Osteoblast (primary cell): ENCODE data around the gene GPR25. TPM values are rescaled to one million over a fixed set of nuclear protein-coding genes. Genes with fewer than 3 reads are reported as not detected.

ENCODE experiments used
- DNase-seq: peaks from one replicate; pipeline ENCODE4 v3.0.0; 2011; ENCODE audit warnings: low spot score, mixed read lengths; ENCODE audit not compliant: insufficient read length; ENCODE audit errors: missing footprints
- H2AFZ ChIP-seq: 2 replicates; pipeline ENCODE4 v1.6.0; 2011; ENCODE audit warnings: mild to moderate bottlenecking, low read length
- H3K27ac ChIP-seq: 2 replicates; pipeline ENCODE4 v1.5.1; 2011; ENCODE audit warnings: mild to moderate bottlenecking, low read depth, low read length, moderate library complexity
- H3K27me3 ChIP-seq: 2 replicates; pipeline ENCODE4 v1.6.0; 2012; ENCODE audit warnings: mild to moderate bottlenecking, control low read depth, inconsistent platforms, low read length, moderate library complexity; ENCODE audit not compliant: insufficient read depth
- H3K36me3 ChIP-seq: 2 replicates; pipeline ENCODE4 v1.5.1; 2011; ENCODE audit warnings: mild to moderate bottlenecking, low read length, control low read depth, moderate library complexity; ENCODE audit not compliant: insufficient read depth
- H3K4me1 ChIP-seq: 2 replicates; pipeline ENCODE4 v1.5.1; 2011; ENCODE audit warnings: mild to moderate bottlenecking, low read length, control low read depth, moderate library complexity; ENCODE audit not compliant: insufficient read depth
- H3K4me2 ChIP-seq: 2 replicates; pipeline ENCODE4 v1.6.0; 2011; ENCODE audit warnings: mild to moderate bottlenecking, low read length; ENCODE audit not compliant: insufficient read depth
- H3K4me3 ChIP-seq: fragments of 200-600 bp; sonication (generic); 3 replicates; pipeline ENCODE4 v1.5.1; 2012; ENCODE audit warnings: mild to moderate bottlenecking, low read length, inconsistent platforms; ENCODE audit not compliant: insufficient read depth
- H3K79me2 ChIP-seq: 2 replicates; pipeline ENCODE4 v1.6.0; 2012; ENCODE audit warnings: mild to moderate bottlenecking, low read length, control low read depth, inconsistent platforms; ENCODE audit not compliant: insufficient read depth
- H3K9me3 ChIP-seq: 2 replicates; pipeline ENCODE4 v1.5.1; 2011; ENCODE audit warnings: low read depth, low read length, control low read depth
- H4K20me1 ChIP-seq: 2 replicates; pipeline ENCODE4 v1.6.0; 2012; ENCODE audit warnings: mild to moderate bottlenecking, low read length, control low read depth; ENCODE audit not compliant: insufficient read depth
- CTCF ChIP-seq: IDR thresholded peaks from 2 replicates; pipeline ENCODE4 v1.5.1; 2011; ENCODE audit warnings: mild to moderate bottlenecking, low read depth, low read length, moderate library complexity; ENCODE audit errors: extremely low read depth
- total RNA-seq: library from RNA; depleted of rRNA; stranded (reverse); fragments of >200 nt; gene quantifications from 2 replicates; pipeline ENCODE4 v1.2.3, GENCODE V29; 2012

GPR25 gene
- total RNA-seq, 1 donor: not detected

GRCh38 chr1:200918006-200918405, 45.2 kb downstream of the GPR25 start:
- Histone ChIP-seq H3K4me1 (no peaks in the 10 kb centered on the region), H2AFZ (no peak overlapping the region), H4K20me1 (no peaks in the 10 kb centered on the region), H3K79me2 (no peaks in the 10 kb centered on the region), H3K27ac (no peak overlapping the region), H3K27me3 (peaks cover 13% of the 10 kb centered on the region), H3K4me2 (no peak overlapping the region), H3K4me3 (no peak overlapping the region), H3K9me3 (no peaks in the 10 kb centered on the region), H3K36me3 (no peaks in the 10 kb centered on the region)
- TF ChIP-seq CTCF: no peak
- no peak for DNase-seq

GRCh38 chr1:200919386-200919785, 46.6 kb downstream of the GPR25 start:
- no peak overlapping the region for H2AFZ ChIP-seq
- H3K4me1 ChIP-seq: no peaks in the 10 kb centered on the region
- H3K27ac ChIP-seq: no peak overlapping the region
- TF ChIP-seq CTCF: no peak
- no peak for DNase-seq
- no peaks in the 10 kb centered on the region for H3K36me3 ChIP-seq
- H3K27me3 ChIP-seq: peaks cover 16% of the 10 kb centered on the region
- no peak overlapping the region for H3K4me2 ChIP-seq
- no peaks in the 10 kb centered on the region for H3K9me3 ChIP-seq
- no peaks in the 10 kb centered on the region for H4K20me1 ChIP-seq
- no peaks in the 10 kb centered on the region for H3K79me2 ChIP-seq
- H3K4me3 ChIP-seq: no peak overlapping the region

GRCh38 chr1:200921571-200922110, 48.9 kb downstream of the GPR25 start:
- Histone ChIP-seq H3K4me1 (no peaks in the 10 kb centered on the region), H3K9me3 (no peaks in the 10 kb centered on the region), H3K4me2 (no peak overlapping the region), H3K27me3 (peaks cover 18% of the 10 kb centered on the region), H3K79me2 (no peaks in the 10 kb centered on the region), H3K36me3 (no peaks in the 10 kb centered on the region), H2AFZ (no peak overlapping the region), H4K20me1 (no peaks in the 10 kb centered on the region), H3K27ac (no peak overlapping the region), H3K4me3 (no peak overlapping the region)
- no peak for DNase-seq
- TF ChIP-seq CTCF: no peak

GRCh38 chr1:200922406-200922805, 49.6 kb downstream of the GPR25 start:
- no peak for TF ChIP-seq CTCF
- no peak for DNase-seq
- Histone ChIP-seq H3K4me1 (no peaks in the 10 kb centered on the region), H3K27me3 (peaks cover 18% of the 10 kb centered on the region), H3K79me2 (no peaks in the 10 kb centered on the region), H4K20me1 (no peaks in the 10 kb centered on the region), H3K27ac (no peak overlapping the region), H2AFZ (no peak overlapping the region), H3K36me3 (no peaks in the 10 kb centered on the region), H3K4me3 (no peak overlapping the region), H3K9me3 (no peaks in the 10 kb centered on the region), H3K4me2 (no peak overlapping the region)
